Measurements from ENCODE around the gene SSR2. TPM values are rescaled to one million over a fixed set of nuclear protein-coding genes. Genes with fewer than 3 reads are reported as not detected.
A peak's percentile ranks its signal among the peaks of the same experiment; 100 is the strongest.

The SSR2 gene
- total and polyA plus RNA-seq, 5 experiments from 2014 or later = 199 to 396 (median 345) TPM

- ATAC-seq (no peak), DNase-seq (no peak)
- Mint-ChIP-seq H3K27ac (peak overlapping the region in 1 of 10 donors; percentile 20), H3K36me3 (peaks cover 0 to 15% (median 0%) of the 10 kb centered on the region in 3 donors), H3K4me1 (no peaks in the 10 kb centered on the region), H3K4me3 (no peak overlapping the region), H3K27me3 (no peaks in the 10 kb centered on the region), H3K9me3 (no peaks in the 10 kb centered on the region)
- POLR2A ChIA-PET = no interaction called here
Observed at GRCh38 chr1:156033011-156033410, 12.3 kb upstream of the SSR2 start.

GRCh38 chr1:156026588-156026987 is 5.8 kb upstream of the SSR2 start:
- Mint-ChIP-seq H3K27ac (no peak overlapping the region), H3K36me3 (no peaks in the 10 kb centered on the region), H3K9me3 (no peaks in the 10 kb centered on the region), H3K27me3 (peaks cover 0 to 7% (median 4%) of the 10 kb centered on the region in 5 donors), H3K4me1 (peaks cover 0 to 8% (median 5%) of the 10 kb centered on the region in 4 donors), H3K4me3 (no peak overlapping the region)
- DNase-seq (no peak), ATAC-seq (no peak)
- POLR2A ChIA-PET = no interaction called here

- Mint-ChIP-seq H3K27me3 (peaks cover 0 to 7% (median 4%) of the 10 kb centered on the region in 5 donors), H3K9me3 (no peaks in the 10 kb centered on the region), H3K4me3 (no peak overlapping the region), H3K4me1 (peaks cover 0 to 11% (median 6%) of the 10 kb centered on the region in 4 donors), H3K36me3 (no peaks in the 10 kb centered on the region), H3K27ac (no peak overlapping the region)
- POLR2A ChIA-PET = interaction anchor here (0.5 kb wide), 1 partner anchor 15 kb away, joined by 4 read pairs; no protein-coding TSS in a partner anchor
- ATAC-seq = peak; percentile 85 to 89
- DNase-seq = peak in 5 of 10 donors; percentile 16 to 31 (median 25)
Observed at GRCh38 chr1:156025876-156026275, 5.1 kb upstream of the SSR2 start.

GRCh38 chr1:156024801-156025200 is 4.0 kb upstream of the SSR2 start:
- H3K4me3 Mint-ChIP-seq = no peak overlapping the region
- ATAC-seq (no peak), DNase-seq (no peak)
- no peaks in the 10 kb centered on the region for H3K9me3 Mint-ChIP-seq
- H3K27me3 Mint-ChIP-seq = peaks cover 0 to 7% (median 4%) of the 10 kb centered on the region in 5 donors
- POLR2A ChIA-PET = no interaction called here
- peaks cover 0 to 6% (median 0%) of the 10 kb centered on the region in 3 donors for H3K36me3 Mint-ChIP-seq
- H3K4me1 Mint-ChIP-seq = peaks cover 7 to 20% (median 14%) of the 10 kb centered on the region in 4 donors
- H3K27ac Mint-ChIP-seq = no peak overlapping the region

GRCh38 chr1:156021954-156022353 is 1.2 kb upstream of the SSR2 start:
- Mint-ChIP-seq H3K4me3 (peak overlapping the region in 8 of 10 donors; percentile 22 to 92 (median 46)), H3K4me1 (peaks cover 15 to 37% (median 27%) of the 10 kb centered on the region in 4 donors), H3K9me3 (no peaks in the 10 kb centered on the region), H3K27ac (peak overlapping the region in 5 of 10 donors; percentile 29 to 75 (median 70)), H3K27me3 (peaks cover 0 to 7% (median 4%) of the 10 kb centered on the region in 5 donors), H3K36me3 (peaks cover 0 to 32% (median 4%) of the 10 kb centered on the region in 3 donors)
- no peak for ATAC-seq
- no peak for DNase-seq
- POLR2A ChIA-PET = interaction anchor here (0.5 to 2.7 kb wide), 4 partner anchors 30 to 84 kb away, joined by 4 to 12 read pairs (median 5); partner anchors contain the start of genes LAMTOR2 and UBQLN4

- ATAC-seq (no peak), DNase-seq (no peak)
- H3K36me3 Mint-ChIP-seq = peaks cover 0 to 40% (median 4%) of the 10 kb centered on the region in 3 donors
- H3K4me1 Mint-ChIP-seq = peaks cover 16 to 37% (median 26%) of the 10 kb centered on the region in 4 donors
- peaks cover 0 to 7% (median 4%) of the 10 kb centered on the region in 5 donors for H3K27me3 Mint-ChIP-seq
- no peaks in the 10 kb centered on the region for H3K9me3 Mint-ChIP-seq
- POLR2A ChIA-PET = interaction anchor here (0.5 to 2.7 kb wide), 6 partner anchors 31 to 898 kb away, joined by 3 to 12 read pairs (median 4); partner anchors contain the start of genes ARHGEF2, LAMTOR2 and UBQLN4
- peak overlapping the region; percentile 90 to 99 (median 98) for H3K4me3 Mint-ChIP-seq
- peak overlapping the region; percentile 87 to 98 (median 98) for H3K27ac Mint-ChIP-seq
Observed at GRCh38 chr1:156021093-156021428, 310 bp upstream of the SSR2 start.

GRCh38 chr1:156019946-156020292 is 832 bp downstream of the SSR2 start:
- peak overlapping the region; percentile 87 to 98 (median 96) for H3K27ac Mint-ChIP-seq
- H3K9me3 Mint-ChIP-seq = no peaks in the 10 kb centered on the region
- peak overlapping the region; percentile 90 to 99 (median 98) for H3K4me3 Mint-ChIP-seq
- peaks cover 0 to 1% (median 0%) of the 10 kb centered on the region in 5 donors for H3K27me3 Mint-ChIP-seq
- DNase-seq (no peak), ATAC-seq (no peak)
- POLR2A ChIA-PET = interaction anchor here (1.2 to 2.7 kb wide), 3 partner anchors 34 to 193 kb away, joined by 4 to 12 read pairs (median 5); partner anchors contain the start of genes ARHGEF2, LAMTOR2, PMF1 and UBQLN4
- H3K36me3 Mint-ChIP-seq = peaks cover 0 to 48% (median 4%) of the 10 kb centered on the region in 3 donors
- H3K4me1 Mint-ChIP-seq = peaks cover 13 to 33% (median 24%) of the 10 kb centered on the region in 4 donors

- ATAC-seq (no peak), DNase-seq (no peak)
- H3K27me3 Mint-ChIP-seq = no peaks in the 10 kb centered on the region
- POLR2A ChIA-PET = no interaction called here
- no peak overlapping the region for H3K4me3 Mint-ChIP-seq
- H3K36me3 Mint-ChIP-seq = peaks cover 9 to 92% (median 21%) of the 10 kb centered on the region in 3 donors
- peak overlapping the region in 5 of 10 donors; percentile 43 to 76 (median 56) for H3K27ac Mint-ChIP-seq
- H3K9me3 Mint-ChIP-seq = no peaks in the 10 kb centered on the region
- H3K4me1 Mint-ChIP-seq = peaks cover 16 to 23% (median 18%) of the 10 kb centered on the region in 4 donors
Observed at GRCh38 chr1:156014829-156015228, 5.9 kb downstream of the SSR2 start.

GRCh38 chr1:156012051-156012817 is 8.5 kb downstream of the SSR2 start:
- no peak for ATAC-seq
- H3K4me1 Mint-ChIP-seq = peaks cover 0 to 15% (median 8%) of the 10 kb centered on the region in 4 donors
- H3K27me3 Mint-ChIP-seq = no peaks in the 10 kb centered on the region
- no peak overlapping the region for H3K27ac Mint-ChIP-seq
- DNase-seq = no peak
- no peak overlapping the region for H3K4me3 Mint-ChIP-seq
- peaks cover 9 to 89% (median 22%) of the 10 kb centered on the region in 3 donors for H3K36me3 Mint-ChIP-seq
- H3K9me3 Mint-ChIP-seq = no peaks in the 10 kb centered on the region
- POLR2A ChIA-PET = no interaction called here

- H3K27ac Mint-ChIP-seq = peak overlapping the region in 6 of 10 donors; percentile 34 to 85 (median 46)
Observed at GRCh38 chr1:156009404-156009803, 11.3 kb downstream of the SSR2 start.

GRCh38 chr1:156006666-156007376 is 13.9 kb downstream of the SSR2 start:
- Mint-ChIP-seq H3K4me1 (peaks cover 13 to 24% (median 18%) of the 10 kb centered on the region in 4 donors), H3K27ac (peak overlapping the region in 7 of 10 donors; percentile 12 to 86 (median 43)), H3K4me3 (no peak overlapping the region), H3K9me3 (no peaks in the 10 kb centered on the region), H3K27me3 (no peaks in the 10 kb centered on the region), H3K36me3 (peaks cover 8 to 43% (median 17%) of the 10 kb centered on the region in 3 donors)
- ATAC-seq (no peak), DNase-seq (no peak)
- POLR2A ChIA-PET = interaction anchor here (1.0 kb wide), 1 partner anchor 348 kb away, joined by 3 read pairs; no protein-coding TSS in a partner anchor

More at GRCh38 chr1:156009404-156009803, 11.3 kb downstream of the SSR2 start:
- no peak overlapping the region for H3K4me3 Mint-ChIP-seq
- no peaks in the 10 kb centered on the region for H3K9me3 Mint-ChIP-seq
- H3K27me3 Mint-ChIP-seq = no peaks in the 10 kb centered on the region
- peaks cover 9 to 69% (median 20%) of the 10 kb centered on the region in 3 donors for H3K36me3 Mint-ChIP-seq
- DNase-seq (no peak), ATAC-seq (no peak)
- POLR2A ChIA-PET = no interaction called here
- H3K4me1 Mint-ChIP-seq = peaks cover 13 to 27% (median 20%) of the 10 kb centered on the region in 4 donors

- Mint-ChIP-seq H3K4me3 (peak overlapping the region in 8 of 10 donors; percentile 25 to 68 (median 50)), H3K9me3 (no peaks in the 10 kb centered on the region), H3K36me3 (peaks cover 0 to 26% (median 5%) of the 10 kb centered on the region in 3 donors), H3K27ac (peak overlapping the region; percentile 34 to 92 (median 82)), H3K27me3 (no peaks in the 10 kb centered on the region), H3K4me1 (peaks cover 13 to 24% (median 16%) of the 10 kb centered on the region in 4 donors)
- POLR2A ChIA-PET = interaction anchor here (0.5 kb wide), 1 partner anchor 110 kb away, joined by 3 read pairs; no protein-coding TSS in a partner anchor
- DNase-seq = peak in 3 of 10 donors; percentile 15 to 39 (median 18)
- ATAC-seq = peak; percentile 64 to 79
Observed at GRCh38 chr1:156004843-156005584, 15.7 kb downstream of the SSR2 start.
